Activated naive CD4-positive, alpha-beta T cell treated with anti-CD3 and anti-CD28 coated beads, Interleukin-2, amount 50 U/mL, for 16 hours (primary cell): ENCODE data around the gene NABP1.

Source experiments
- DNase-seq: peaks from one replicate; pipeline ENCODE4 v3.0.0-alpha.2; 2020

The NABP1 gene

DNA sequence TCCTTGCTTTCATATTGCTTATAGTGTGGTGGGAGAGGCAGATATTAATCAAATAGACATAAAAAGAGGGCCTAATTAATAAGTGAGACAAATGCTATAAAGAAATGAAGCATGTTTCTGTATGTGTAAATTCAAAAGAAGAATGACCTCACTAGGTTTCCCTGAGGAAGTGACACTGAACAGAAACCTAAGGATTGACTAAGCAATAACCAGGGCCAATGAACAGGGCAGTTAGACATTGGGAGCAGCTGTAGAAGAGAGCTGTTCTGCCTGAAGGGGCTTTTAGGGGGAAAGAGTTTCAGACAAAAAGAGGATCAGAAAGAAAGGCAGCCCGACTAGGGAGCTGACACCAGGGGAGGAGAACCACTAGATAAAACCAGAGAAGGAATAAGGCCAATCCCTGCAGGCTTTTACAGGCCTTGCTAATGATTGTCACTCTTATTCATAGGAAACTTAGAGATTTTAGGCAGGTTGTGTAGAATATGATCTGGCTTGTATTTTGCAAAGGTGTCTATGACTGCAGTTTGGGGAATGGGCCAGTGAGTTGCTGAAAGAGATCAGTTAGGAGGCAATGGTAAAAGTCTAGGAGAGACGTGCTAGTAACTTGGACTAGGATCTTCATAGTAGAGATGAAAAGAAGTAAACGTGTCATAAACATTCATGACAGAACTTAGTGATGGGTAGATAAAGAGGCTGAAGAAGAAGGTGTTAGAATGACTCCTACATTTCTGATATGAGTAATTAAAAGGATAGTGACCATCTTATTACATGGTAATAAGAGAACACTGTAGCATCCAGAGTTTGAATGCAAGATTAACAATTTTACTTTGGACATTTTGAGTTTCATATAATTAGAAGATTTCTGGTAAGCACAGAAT is 26.8 kb upstream of the NABP1 start:
- DNase-seq = no peak

DNA sequence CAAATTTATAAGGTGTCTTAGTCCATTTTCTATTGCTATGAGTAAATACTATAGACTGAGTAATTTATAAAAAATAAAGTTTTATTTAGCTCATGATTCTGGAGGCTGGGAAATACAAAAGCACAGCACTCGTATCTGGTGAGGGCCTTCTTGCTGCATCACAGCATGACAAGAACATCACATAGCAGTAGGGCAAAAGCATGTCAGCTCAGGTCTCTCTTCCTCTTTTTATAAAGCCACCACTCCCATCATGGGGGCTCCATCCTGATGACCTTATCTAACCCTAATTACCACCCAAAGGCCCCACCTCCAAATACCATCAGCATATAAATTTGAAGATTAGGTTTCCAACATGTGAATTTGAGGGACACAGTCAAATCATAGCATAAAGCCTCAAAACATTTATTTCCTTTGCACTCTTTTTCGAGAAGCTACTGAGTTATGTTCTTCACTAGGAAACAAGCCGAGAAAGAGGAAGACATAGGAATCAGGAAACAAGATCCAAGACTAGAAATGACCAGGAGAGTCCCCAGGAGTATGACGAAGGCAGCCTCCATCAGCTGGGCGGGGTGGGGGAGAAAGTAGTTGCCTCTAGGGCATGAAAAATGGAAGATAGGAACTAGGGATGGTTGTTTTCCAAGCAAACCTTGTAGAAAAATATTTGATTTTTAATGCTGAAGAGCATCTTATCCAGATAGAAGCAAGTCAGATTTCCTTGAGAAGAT is 24.1 kb upstream of the NABP1 start:
- no peak for DNase-seq

DNA sequence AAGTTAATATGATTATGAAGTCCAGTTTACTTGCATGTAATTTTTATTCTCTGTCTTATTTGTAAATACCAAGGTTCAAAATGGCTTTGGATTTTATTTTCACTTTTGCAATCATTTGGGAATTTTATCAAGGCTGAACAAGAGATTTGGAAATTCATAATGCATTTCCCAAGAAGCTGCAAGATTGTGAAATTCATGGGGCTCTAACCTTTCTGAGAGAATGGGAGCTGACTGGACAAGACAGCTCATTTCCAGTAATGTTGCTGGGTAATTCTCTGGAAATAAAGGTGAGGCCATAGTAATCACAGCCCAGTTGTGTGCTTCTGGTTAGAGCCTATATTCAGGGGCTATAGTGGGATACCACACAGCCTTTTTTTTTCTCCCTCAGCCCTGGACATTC is 21.5 kb upstream of the NABP1 start:
- no peak for DNase-seq

DNA sequence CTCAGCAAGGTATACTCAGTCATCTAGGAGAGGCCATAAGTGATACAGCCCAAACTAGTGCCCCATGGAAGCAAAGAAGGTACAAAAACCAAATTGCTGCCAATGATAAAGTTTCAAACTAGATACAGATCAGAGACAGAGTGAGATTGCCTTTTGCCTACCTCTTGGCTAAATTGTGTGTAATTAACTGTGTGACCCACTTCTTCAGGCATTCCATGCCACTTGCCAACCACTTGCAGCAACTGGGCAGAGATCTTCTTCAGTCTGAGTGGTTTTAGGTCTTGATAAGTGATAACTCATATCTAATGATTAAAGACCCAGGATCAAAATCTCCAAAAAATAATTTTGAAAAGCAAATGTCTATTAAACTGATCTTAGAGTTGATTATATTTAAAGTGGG is 21.1 kb upstream of the NABP1 start:
- no peak for DNase-seq

DNA sequence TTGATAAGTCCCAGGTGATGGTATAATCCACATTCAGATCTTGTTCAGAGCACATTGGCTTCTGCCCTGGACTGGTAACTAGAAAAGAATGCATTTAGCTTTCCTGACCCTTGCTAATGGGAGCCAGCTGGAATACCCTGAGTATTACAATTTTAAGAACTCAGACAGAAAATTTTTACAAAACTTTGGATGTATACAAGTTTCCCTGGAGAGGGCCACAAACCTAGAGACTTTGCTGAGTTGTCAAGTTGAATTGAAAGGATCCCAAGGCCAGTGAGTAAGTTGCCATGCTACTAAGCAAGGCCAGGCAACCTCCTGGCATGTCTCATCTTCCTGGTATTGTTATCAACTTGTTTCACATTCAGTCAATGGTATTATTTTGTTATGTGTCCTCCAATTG is 20.0 kb upstream of the NABP1 start:
- DNase-seq = no peak

DNA sequence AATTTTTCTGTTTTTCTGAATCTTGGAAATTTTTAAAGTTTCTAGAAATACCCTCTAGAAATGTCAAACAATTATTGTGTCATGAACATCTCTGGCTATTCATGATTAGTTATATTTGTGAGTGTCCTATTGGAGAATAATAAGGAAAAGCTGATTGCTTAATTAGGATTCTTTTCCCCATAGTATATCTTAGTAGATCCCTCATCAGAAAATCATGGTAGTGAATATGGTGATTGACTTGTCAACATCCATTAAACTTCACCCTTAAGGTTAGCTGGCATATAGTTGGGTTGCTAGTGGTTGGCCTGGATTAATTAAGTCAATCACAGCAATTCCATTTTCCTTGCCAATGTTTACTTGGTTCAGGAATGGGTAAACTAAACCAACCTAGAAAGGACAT is 18.7 kb upstream of the NABP1 start:
- no peak for DNase-seq

DNA sequence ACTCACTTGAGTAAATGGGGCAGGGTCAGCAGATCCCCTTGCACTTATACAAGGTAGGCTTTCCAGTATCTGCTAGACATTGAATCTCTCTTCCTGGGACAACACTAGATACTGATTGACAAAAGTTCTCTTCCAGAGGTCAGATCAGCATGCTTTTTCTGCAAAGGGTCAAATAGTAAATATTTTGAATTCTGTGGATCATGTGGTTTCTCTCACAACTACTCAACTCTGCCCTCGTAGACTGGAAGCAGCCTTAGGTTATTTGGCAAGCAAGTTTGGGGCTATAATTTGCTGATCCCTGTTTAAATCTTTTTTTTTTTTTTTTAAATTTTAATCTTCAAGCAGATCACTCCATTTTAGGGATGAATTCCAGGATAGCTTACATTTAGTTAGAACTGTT is 17.4 kb upstream of the NABP1 start:
- DNase-seq = no peak

DNA sequence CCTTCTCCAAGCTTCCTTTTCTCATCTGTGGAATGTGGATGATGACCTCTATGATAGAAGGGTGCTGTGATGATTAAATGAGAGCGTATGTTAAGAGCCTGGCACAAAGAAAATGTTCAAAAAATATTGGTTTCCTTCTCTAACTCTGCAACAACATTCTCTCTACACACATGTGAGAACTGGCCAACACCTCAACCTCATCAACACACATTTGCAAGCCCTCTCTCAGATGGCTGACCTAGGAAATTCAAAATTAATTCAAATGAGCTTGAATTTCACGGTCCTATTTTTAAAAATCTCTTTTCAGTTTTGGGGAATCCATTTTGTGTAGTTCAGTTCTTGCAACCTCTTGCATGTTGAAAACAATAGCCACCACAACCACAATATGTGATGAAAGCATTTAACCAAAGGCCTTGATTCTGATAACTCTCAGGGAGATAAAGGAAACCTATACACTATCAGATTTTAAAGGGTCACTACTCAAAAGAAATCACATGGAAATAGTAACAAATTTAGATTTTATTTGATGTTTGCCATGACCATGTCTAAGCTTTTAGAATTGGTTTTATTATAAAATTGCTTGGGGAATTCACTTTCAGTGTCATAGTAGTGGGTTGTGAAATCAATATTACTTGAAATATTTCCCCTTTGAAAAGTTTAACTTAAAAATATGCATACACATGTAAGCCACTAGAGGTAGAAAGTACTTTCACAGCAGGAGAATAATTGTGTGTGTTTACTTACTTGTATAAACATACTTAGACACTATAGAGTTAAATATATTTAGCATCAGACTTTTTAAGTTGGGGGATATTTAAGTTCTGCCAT is 16.6 kb upstream of the NABP1 start:
- no peak for DNase-seq

DNA sequence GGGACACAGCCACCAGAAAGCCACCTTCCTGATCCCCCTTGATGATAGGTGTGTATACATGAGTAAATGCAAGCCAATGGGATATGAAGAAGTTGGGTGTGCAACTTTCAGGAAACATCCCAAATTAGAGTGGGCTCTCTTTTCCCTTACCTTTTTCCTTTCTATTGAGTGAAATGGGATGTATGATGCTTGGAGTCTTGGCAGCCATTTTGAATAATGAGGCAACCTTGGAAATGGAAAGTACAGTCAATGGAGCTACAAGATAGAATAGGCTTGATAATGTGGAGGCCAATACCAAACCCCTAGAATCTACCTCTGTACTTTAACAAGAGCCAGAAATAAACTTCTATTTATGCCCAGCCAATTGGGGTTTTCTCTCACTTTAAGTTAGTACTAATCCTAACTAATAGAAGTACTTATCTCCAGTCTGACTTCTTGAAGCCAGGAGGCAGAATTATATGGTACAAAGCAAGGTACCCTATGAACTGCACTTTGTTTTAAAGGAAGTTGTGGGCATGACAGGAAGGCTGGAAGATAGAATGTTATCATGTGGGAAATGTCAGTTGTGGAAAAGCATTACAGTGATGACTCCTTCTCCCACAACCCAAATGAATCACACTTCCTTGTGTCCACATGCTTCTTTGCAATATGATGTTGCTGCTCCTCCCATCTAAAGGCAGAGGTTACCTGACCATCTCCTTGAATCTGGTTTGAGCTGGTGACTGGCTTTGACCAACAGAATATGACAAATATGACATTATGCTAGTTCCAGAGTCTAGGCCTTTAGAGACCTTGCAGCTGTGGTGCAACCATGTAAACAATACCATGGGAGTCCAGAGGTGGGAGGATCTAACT is 12.9 kb upstream of the NABP1 start:
- DNase-seq = no peak

DNA sequence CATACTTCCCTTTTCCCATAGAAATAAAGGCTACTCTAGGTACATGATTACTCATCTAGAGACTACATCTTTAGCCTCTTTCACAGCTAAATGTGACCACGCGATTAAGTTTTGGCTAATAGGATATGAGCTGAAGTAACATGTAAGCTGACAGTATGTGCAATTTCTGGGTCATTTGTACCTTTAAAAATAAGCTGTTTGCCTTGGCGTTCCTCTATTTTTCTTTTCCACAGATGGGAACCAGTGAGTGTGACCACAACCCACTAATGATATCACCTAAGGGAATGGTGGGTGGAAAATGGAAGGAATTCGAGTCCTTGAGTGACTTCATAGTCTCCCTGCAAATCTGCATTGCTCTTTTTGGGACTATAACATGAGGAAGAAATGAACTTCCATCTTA is 11.7 kb upstream of the NABP1 start:
- no peak for DNase-seq

DNA sequence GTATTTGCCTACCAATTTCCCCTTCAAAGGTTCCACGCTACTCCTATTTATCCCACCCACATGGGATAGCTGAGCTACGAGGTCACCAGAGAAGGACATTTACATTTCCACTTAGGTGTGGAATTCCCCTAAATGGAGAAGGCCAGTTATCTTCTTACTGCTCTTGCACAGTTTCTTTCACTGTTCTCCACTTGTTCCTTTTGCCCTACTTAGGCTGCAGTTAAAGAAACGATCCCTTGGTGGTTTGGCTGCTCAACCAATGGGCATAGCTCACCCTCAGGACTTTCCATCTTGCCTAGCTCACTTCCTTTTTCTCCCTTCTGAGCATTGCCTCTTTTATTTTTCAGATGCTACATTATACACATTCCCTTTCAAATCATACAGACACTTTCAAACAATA is 11.2 kb upstream of the NABP1 start:
- DNase-seq = no peak

DNA sequence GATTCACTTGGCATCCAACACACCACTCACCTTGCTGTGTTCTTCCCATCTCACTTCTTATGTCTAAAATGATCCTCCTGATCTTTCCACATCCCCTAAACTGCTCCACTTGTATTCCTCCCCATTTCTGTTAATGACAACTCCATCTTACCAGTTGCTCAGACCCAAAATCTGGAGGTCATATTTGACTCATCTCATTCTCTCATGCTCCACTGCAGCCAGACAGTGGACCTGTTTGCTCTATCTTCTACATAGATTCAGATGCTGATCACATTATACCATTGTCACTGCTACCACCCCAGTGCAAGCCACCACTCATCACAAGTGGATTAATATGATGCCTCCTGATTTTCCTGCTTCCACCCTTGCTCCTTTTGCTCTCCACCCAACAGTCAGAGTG is 7.9 kb upstream of the NABP1 start:
- DNase-seq = no peak

DNA sequence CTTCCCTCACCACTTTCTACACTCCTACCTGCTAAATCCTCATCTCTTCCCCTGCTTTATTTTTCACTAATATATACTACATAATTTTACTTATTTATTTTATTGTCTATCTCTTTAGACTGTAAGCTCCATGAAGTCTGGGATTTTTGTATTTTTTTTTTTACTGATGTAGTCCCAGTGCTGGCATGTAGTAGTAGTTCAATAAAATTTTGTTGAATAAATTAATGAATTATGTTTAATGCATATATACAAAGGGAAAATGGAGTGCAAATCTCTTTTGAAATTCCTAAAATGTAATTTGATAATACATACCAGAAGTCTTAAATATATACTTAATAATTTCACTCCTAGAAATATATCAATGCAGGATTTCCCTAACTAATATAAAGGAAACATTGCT is 7.1 kb upstream of the NABP1 start:
- DNase-seq = no peak

DNA sequence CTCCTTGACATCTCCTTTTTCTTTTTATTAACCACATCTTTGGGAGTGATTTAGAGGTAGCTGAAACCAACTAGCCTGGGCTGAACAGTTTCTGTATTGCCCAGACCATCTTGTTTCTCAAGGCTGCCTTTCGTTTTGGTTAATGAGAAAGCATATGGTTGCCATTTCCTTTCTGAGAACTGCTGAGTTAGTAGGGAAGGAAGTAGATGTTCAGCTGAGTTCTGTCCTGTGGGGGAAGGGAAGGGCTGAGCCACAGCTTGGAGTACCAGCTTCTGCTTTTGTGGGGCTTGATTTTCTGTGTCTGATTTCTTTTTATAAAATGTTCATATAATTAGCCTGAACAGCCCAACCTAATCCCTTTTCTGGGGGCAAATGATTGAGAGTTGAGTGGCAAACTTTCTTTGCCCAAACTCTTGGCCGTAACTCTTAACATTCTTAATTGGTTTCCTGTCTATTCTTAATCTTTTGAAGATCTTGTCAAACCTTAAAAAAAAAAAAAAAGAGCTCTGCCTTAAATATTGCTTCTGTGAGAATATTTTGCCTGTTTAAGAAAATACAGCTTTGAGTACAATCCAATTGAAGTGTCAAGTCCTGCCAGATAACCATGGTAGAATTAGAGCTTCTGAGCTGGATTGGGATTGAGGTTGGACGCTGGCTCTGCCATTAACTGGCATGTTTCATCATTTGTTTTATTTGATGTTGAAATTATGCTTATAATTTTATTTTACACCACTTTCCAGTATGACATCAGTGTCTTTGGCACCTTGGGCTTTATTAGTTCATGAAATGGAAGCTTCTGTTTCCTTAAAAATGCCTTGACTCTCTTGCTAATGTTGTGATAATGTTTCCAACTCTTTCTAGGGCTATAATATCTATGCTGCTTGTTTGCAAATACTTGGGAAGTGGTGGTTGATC is 1.9 kb upstream of the NABP1 start:
- peak; percentile 50 for DNase-seq

DNA sequence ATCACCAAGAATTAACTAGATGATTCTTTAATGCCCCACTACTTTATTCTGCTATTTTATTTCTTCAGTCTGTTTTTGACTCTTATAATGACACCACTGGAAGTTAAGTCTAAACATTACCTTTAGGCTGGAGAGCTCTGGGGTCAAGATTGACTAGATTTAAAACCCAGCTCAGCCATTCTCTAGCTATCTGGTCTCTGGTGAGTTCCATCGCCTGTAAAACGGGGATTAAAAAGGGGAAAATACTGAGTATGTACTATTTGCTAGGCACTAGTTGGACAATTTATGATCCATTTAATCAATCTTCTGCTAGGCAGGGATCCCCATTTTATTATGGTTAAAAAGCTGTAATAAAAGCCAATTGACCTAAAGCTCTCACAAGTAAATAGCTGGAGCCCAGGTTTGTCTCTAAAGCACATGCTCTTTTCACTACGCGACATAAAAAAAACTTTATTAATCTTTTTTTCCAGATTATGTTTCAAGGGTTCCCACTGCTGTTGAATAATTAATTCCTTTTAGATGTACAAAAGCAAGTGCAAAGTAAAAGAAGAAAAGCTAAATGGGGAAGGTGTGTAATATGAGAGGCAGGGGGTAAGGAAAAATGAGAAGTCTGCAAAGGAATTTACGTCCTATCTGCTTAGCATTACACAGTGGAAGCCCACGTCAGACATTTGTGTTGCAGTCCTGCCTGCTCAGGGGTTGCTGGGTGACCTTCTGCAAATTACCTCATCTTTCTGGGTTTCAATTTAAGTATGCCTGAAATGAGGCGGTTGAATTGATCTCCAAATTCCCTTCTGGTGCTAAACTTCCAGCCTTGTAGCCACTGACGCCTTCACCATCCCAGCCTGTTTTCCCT is 918 bp upstream of the NABP1 start:
- DNase-seq = peak; percentile 40

DNA sequence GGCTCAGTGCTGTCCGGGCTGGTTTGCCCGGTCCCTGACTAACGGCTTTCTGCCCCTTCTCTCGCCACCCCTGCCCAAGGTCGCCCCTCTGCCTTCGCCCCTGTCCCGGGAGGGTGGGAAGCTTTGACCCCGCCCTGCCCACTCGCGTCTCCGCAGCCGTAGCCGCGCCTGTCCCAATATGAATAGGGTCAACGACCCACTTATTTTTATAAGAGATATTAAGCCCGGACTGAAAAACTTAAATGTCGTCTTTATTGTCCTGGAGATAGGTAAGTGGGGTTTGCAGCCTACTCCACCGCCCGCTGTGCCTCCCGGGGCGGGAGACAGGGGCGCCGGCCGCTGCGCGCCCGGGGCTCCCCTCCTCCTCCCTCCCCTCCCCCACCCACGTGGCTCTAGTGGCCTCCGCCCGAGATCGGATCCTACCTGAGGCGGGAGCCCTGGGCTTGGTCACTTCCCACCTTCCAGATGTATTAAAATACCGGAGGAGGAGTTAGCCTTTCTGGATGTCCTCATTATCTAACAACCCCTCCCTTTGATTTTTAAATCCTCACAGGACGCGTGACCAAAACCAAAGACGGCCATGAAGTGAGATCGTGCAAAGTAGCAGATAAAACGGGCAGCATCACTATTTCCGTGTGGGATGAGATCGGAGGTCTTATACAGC is 633 bp downstream of the NABP1 start:
- DNase-seq = peak; percentile 66

DNA sequence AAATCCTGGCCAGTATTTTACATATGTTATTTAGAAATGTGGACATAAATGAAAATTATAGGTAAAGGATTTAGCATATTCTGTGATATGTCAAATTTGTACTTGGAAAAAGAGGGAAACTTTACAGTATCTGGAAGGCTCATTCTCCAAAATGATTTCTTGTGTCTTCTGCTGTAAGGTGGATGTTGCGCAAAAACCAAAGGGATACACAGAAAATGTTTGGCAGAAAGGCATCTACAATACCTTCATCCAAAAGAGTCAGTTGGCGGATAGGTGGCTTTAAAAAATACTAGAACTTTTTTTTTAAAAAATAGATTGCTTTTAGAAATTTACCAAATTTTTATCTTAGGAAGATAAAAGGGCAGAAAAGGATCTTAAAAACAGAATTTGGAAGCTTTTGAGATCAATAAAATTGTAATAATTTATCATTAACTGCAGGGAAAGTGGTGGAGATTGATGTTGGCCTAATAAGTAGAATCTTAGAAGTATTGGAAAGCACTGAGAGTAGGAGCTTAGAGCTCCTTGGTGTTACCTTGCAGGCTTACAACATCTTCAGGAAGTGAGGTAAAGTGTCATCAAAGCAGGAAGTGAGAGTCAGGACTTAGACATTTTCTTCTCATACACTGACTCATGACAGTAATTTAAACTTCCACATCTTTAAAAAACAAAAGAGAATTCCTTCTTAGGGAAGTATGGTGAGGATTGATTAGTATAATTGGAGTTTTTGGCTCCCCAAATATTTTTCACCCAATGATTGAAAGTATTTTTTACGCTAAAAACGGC is 2.1 kb downstream of the NABP1 start:
- no peak for DNase-seq

DNA sequence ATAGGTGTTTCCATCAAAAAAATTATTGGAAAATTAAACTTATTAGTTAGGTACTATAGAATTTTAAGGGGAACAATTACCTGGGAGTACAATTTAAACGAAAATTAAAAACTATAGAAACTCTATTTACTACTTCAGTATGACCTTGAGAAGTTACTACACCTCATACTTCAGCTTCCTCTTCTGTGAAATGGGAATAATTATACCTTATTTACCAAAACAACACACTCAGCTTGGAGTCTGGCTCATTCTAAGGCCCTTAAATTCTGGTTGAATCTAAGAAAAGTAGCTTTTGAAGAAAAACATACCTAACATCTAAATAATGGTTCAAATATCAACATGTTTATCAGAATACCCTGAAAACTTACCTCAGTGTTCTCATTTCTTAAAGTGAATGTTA is 2.7 kb downstream of the NABP1 start:
- DNase-seq = no peak

DNA sequence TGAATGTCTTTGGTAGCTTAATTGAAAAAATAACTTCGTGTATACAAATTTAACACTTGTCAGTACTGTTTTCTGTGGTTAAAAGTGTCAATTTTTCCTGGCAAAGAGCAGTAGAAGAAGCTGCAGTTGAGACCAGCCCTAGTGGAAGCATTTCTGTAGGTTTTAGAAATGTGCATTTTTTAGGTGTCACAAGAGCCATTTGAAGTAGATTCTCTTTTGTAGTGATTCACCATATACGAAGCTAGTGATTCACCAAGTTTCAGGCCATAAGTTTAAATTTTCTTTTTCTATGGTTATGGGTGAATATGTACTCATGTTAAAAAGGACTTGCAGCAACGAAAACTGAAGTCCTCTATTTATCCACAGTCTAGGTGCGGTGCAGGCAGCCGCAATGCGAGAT is 4.2 kb downstream of the NABP1 start:
- no peak for DNase-seq
